ENCODE results near the gene RABL6. TPM values are rescaled to one million over a fixed set of nuclear protein-coding genes. Genes with fewer than 3 reads are reported as not detected.

The RABL6 gene
- total RNA-seq, 3 donors from 2014 or later: 92.1 to 142 (median 112) TPM

GRCh38 chr9:136860529-136860928 lies 52.8 kb downstream of the RABL6 start:
- Histone ChIP-seq H3K4me1 (ENCODE audit: low read depth) (peaks cover 58% of the 10 kb centered on the region), H3K9me3 (no peaks in the 10 kb centered on the region), H3K36me3 (ENCODE audit: low read depth) (no peaks in the 10 kb centered on the region), H3K4me3 (no peak overlapping the region)
- DNase-seq (peak; percentile 57 to 69 (median 62)), ATAC-seq (peak; percentile 5)
- intact Hi-C loops (cut with DNase I, micrococcal nuclease): no loop called here
- TF ChIP-seq CTCF (IDR thresholded peaks at IDR 0.05): no peak

GRCh38 chr9:136860933-136861873 lies 53.5 kb downstream of the RABL6 start:
- Histone ChIP-seq H3K4me1 (ENCODE audit: low read depth) (peaks cover 58% of the 10 kb centered on the region), H3K4me3 (no peak overlapping the region), H3K9me3 (no peaks in the 10 kb centered on the region), H3K36me3 (ENCODE audit: low read depth) (no peaks in the 10 kb centered on the region)
- DNase-seq (peak in 1 of 3 donors; percentile 29), ATAC-seq (no peak)
- intact Hi-C loops (cut with DNase I, micrococcal nuclease): no loop called here
- TF ChIP-seq CTCF (IDR thresholded peaks at IDR 0.05): no peak

- H3K9me3 ChIP-seq: no peaks in the 10 kb centered on the region
- H3K4me1 ChIP-seq (ENCODE audit: low read depth): peaks cover 58% of the 10 kb centered on the region
- ATAC-seq (no peak), DNase-seq (peak in 1 of 3 donors; percentile 25)
- intact Hi-C loops (cut with DNase I, micrococcal nuclease): no loop called here
- H3K4me3 ChIP-seq: no peak overlapping the region
- TF ChIP-seq CTCF (IDR thresholded peaks at IDR 0.05): no peak
- H3K36me3 ChIP-seq (ENCODE audit: low read depth): no peaks in the 10 kb centered on the region
Observed at GRCh38 chr9:136861874-136862457, 54.2 kb downstream of the RABL6 start.

GRCh38 chr9:136862849-136863622 lies 55.3 kb downstream of the RABL6 start:
- Histone ChIP-seq H3K4me1 (ENCODE audit: low read depth) (peaks cover 49% of the 10 kb centered on the region), H3K9me3 (no peaks in the 10 kb centered on the region), H3K36me3 (ENCODE audit: low read depth) (no peaks in the 10 kb centered on the region), H3K4me3 (no peak overlapping the region)
- intact Hi-C loops (cut with DNase I, micrococcal nuclease): no loop called here
- ATAC-seq (no peak), DNase-seq (peak in 2 of 3 donors; percentile 22 to 47)
- TF ChIP-seq CTCF (IDR thresholded peaks at IDR 0.05): no peak

- Histone ChIP-seq H3K4me3 (no peak overlapping the region), H3K9me3 (no peaks in the 10 kb centered on the region), H3K4me1 (ENCODE audit: low read depth) (peaks cover 41% of the 10 kb centered on the region), H3K36me3 (ENCODE audit: low read depth) (no peaks in the 10 kb centered on the region)
- intact Hi-C loops (cut with DNase I, micrococcal nuclease): no loop called here
- no peak for TF ChIP-seq CTCF (IDR thresholded peaks at IDR 0.05)
- DNase-seq (no peak), ATAC-seq (no peak)
Observed at GRCh38 chr9:136863623-136864273, 56.0 kb downstream of the RABL6 start.
